ENCODE results near the gene GASK1A.

GASK1A gene

DNA sequence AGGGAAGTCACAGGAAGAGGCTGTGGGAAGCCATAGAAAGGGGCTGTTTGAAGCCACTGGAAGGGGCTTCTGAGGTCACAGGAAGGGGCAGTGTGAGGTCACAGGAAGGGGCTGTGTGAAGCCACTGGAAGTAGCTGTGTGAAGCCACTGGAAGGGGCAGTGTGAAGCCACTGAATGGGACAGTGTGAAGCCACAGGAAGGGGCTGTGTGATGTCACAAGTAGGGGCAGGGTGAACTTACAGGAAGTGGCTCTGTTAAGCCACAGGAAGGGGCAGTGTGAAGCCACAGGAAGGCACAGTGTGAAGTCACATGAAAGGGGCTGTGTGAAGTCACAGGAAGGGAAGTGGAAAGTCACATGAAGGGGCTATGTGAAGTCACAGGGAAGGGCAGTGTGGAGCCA lies 33.1 kb downstream of the GASK1A start:
- Mint-ChIP-seq H3K27ac (no peak overlapping the region), H3K36me3 (ENCODE audit: low read depth) (no peaks in the 10 kb centered on the region), H3K4me1 (ENCODE audit: low read depth) (no peaks in the 10 kb centered on the region), H3K4me3 (no peak overlapping the region), H3K9me3 (no peaks in the 10 kb centered on the region), H3K27me3 (ENCODE audit: low read depth) (peaks cover 2% of the 10 kb centered on the region)
- DNase-seq (ENCODE audit: low spot score) = no peak

DNA sequence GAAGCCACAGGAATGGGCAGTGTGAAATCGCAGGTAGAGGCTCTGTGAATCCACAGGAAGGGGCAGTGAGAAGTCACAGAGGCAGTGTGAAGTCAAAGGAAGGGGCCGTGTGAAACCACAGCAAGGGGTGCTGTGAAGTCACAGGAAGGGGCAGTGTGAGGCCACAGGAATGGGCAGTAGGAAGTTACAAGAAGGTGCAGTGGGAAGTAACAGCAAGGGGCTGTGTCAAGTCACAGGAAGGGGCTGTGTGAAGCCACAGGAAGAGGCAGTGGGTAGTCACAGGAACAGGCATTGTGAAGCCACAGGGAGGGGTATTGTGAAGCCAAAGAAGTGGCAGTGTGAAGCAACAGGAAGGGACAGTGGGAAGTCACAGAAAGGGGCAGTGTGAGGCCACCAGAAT lies 34.1 kb downstream of the GASK1A start:
- H3K4me1 Mint-ChIP-seq (ENCODE audit: low read depth) = no peaks in the 10 kb centered on the region
- no peaks in the 10 kb centered on the region for H3K27me3 Mint-ChIP-seq (ENCODE audit: low read depth)
- H3K4me3 Mint-ChIP-seq = no peak overlapping the region
- H3K36me3 Mint-ChIP-seq (ENCODE audit: low read depth) = no peaks in the 10 kb centered on the region
- no peak overlapping the region for H3K27ac Mint-ChIP-seq
- DNase-seq (ENCODE audit: low spot score) = no peak
- no peaks in the 10 kb centered on the region for H3K9me3 Mint-ChIP-seq

GRCh38 chr3:43013743-43014155 lies 34.6 kb downstream of the GASK1A start:
- H3K27ac Mint-ChIP-seq = no peak overlapping the region
- H3K36me3 Mint-ChIP-seq (ENCODE audit: low read depth) = no peaks in the 10 kb centered on the region
- H3K27me3 Mint-ChIP-seq (ENCODE audit: low read depth) = no peaks in the 10 kb centered on the region
- no peaks in the 10 kb centered on the region for H3K4me1 Mint-ChIP-seq (ENCODE audit: low read depth)
- H3K4me3 Mint-ChIP-seq = no peak overlapping the region
- H3K9me3 Mint-ChIP-seq = peaks cover 1% of the 10 kb centered on the region
- no peak for DNase-seq (ENCODE audit: low spot score)

- Mint-ChIP-seq H3K9me3 (peaks cover 6% of the 10 kb centered on the region), H3K4me1 (ENCODE audit: low read depth) (no peaks in the 10 kb centered on the region), H3K27ac (no peak overlapping the region), H3K27me3 (ENCODE audit: low read depth) (no peaks in the 10 kb centered on the region), H3K4me3 (no peak overlapping the region), H3K36me3 (ENCODE audit: low read depth) (no peaks in the 10 kb centered on the region)
- no peak for DNase-seq (ENCODE audit: low spot score)
These were observed 35.1 kb downstream of the GASK1A start for GRCh38 chr3:43014241-43014640.

GRCh38 chr3:43014956-43015355 lies 35.8 kb downstream of the GASK1A start:
- no peak for DNase-seq (ENCODE audit: low spot score)
- no peaks in the 10 kb centered on the region for H3K27me3 Mint-ChIP-seq (ENCODE audit: low read depth)
- no peaks in the 10 kb centered on the region for H3K36me3 Mint-ChIP-seq (ENCODE audit: low read depth)
- no peaks in the 10 kb centered on the region for H3K4me1 Mint-ChIP-seq (ENCODE audit: low read depth)
- no peak overlapping the region for H3K4me3 Mint-ChIP-seq
- H3K27ac Mint-ChIP-seq = no peak overlapping the region
- peaks cover 6% of the 10 kb centered on the region for H3K9me3 Mint-ChIP-seq

GRCh38 chr3:43015572-43015971 lies 36.5 kb downstream of the GASK1A start:
- Mint-ChIP-seq H3K27me3 (ENCODE audit: low read depth) (no peaks in the 10 kb centered on the region), H3K36me3 (ENCODE audit: low read depth) (no peaks in the 10 kb centered on the region), H3K27ac (no peak overlapping the region), H3K9me3 (peaks cover 6% of the 10 kb centered on the region), H3K4me3 (no peak overlapping the region), H3K4me1 (ENCODE audit: low read depth) (no peaks in the 10 kb centered on the region)
- DNase-seq (ENCODE audit: low spot score) = no peak

- Mint-ChIP-seq H3K4me1 (ENCODE audit: low read depth) (peaks cover 2% of the 10 kb centered on the region), H3K27me3 (ENCODE audit: low read depth) (no peaks in the 10 kb centered on the region), H3K4me3 (no peak overlapping the region), H3K27ac (no peak overlapping the region), H3K9me3 (peaks cover 6% of the 10 kb centered on the region), H3K36me3 (ENCODE audit: low read depth) (no peaks in the 10 kb centered on the region)
- no peak for DNase-seq (ENCODE audit: low spot score)
These were observed 37.1 kb downstream of the GASK1A start for GRCh38 chr3:43015991-43016865.

DNA sequence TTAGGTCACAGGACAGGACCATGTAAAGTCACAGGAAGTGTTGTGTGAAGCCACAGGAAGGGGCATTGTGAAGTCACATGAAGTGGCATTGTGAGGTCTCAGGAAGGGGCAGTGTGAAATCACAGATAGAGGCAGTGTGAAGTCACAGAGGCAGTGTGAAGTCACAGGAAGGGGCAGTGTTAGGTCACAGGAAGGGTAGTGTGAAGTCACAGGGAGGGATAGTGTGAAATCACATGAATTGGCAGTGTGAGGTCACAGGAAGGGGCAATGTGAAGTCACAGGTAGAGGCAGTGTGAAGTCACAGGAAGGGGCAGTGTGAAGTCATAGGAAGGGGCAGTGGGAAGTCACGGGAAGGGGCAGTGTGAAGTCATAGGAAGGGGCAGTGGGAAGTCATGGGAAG lies 37.9 kb downstream of the GASK1A start:
- H3K27me3 Mint-ChIP-seq (ENCODE audit: low read depth) = no peaks in the 10 kb centered on the region
- H3K4me3 Mint-ChIP-seq = no peak overlapping the region
- H3K36me3 Mint-ChIP-seq (ENCODE audit: low read depth) = no peaks in the 10 kb centered on the region
- H3K9me3 Mint-ChIP-seq = peaks cover 6% of the 10 kb centered on the region
- no peak overlapping the region for H3K27ac Mint-ChIP-seq
- peaks cover 5% of the 10 kb centered on the region for H3K4me1 Mint-ChIP-seq (ENCODE audit: low read depth)
- DNase-seq (ENCODE audit: low spot score) = no peak

DNA sequence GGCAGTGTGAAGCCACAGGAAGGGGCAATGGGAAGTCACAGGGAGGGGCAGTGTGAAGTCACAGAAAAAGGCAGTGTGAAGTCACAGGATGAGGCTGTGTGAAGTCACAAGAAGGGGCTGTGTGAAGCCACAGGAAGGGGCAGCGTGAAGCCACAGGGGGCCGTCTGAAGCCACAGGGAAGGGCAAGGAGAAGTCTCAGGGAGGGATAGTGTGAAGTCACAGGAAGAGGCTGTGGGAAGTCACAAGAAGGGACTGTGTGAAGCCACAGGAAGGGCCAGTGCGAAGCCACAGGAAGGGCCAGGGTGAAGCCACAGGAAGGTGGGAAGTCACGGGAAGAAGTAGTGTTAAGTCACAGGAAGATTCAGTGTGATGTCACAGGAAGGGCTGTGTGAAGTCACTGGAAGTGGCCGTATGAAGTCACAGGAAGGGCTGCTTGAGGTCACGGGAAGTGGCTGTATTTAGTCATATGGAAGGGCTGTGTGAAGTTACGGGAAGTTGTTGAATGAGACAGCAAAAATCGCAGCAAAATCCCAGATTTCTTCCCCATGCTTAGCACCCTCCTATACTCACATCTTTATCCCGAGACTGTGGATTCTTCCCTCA lies 38.6 kb downstream of the GASK1A start:
- H3K4me3 Mint-ChIP-seq = no peak overlapping the region
- H3K27me3 Mint-ChIP-seq (ENCODE audit: low read depth) = no peaks in the 10 kb centered on the region
- peaks cover 9% of the 10 kb centered on the region for H3K9me3 Mint-ChIP-seq
- no peak overlapping the region for H3K27ac Mint-ChIP-seq
- peaks cover 8% of the 10 kb centered on the region for H3K4me1 Mint-ChIP-seq (ENCODE audit: low read depth)
- no peak for DNase-seq (ENCODE audit: low spot score)
- H3K36me3 Mint-ChIP-seq (ENCODE audit: low read depth) = no peaks in the 10 kb centered on the region

- Mint-ChIP-seq H3K9me3 (peaks cover 11% of the 10 kb centered on the region), H3K27ac (no peak overlapping the region), H3K4me3 (no peak overlapping the region), H3K36me3 (ENCODE audit: low read depth) (no peaks in the 10 kb centered on the region), H3K27me3 (ENCODE audit: low read depth) (no peaks in the 10 kb centered on the region), H3K4me1 (ENCODE audit: low read depth) (peaks cover 13% of the 10 kb centered on the region)
- no peak for DNase-seq (ENCODE audit: low spot score)
These were observed 39.1 kb downstream of the GASK1A start for GRCh38 chr3:43018246-43018645.

- no peak overlapping the region for H3K27ac Mint-ChIP-seq
- no peak overlapping the region for H3K4me3 Mint-ChIP-seq
- H3K36me3 Mint-ChIP-seq (ENCODE audit: low read depth) = no peaks in the 10 kb centered on the region
- H3K9me3 Mint-ChIP-seq = peaks cover 11% of the 10 kb centered on the region
- peaks cover 23% of the 10 kb centered on the region for H3K4me1 Mint-ChIP-seq (ENCODE audit: low read depth)
- no peaks in the 10 kb centered on the region for H3K27me3 Mint-ChIP-seq (ENCODE audit: low read depth)
- no peak for DNase-seq (ENCODE audit: low spot score)
These were observed 40.1 kb downstream of the GASK1A start for GRCh38 chr3:43019006-43019809.

GRCh38 chr3:43019826-43020225 lies 40.7 kb downstream of the GASK1A start:
- H3K9me3 Mint-ChIP-seq = peaks cover 11% of the 10 kb centered on the region
- no peak overlapping the region for H3K27ac Mint-ChIP-seq
- H3K27me3 Mint-ChIP-seq (ENCODE audit: low read depth) = no peaks in the 10 kb centered on the region
- H3K36me3 Mint-ChIP-seq (ENCODE audit: low read depth) = no peaks in the 10 kb centered on the region
- no peak overlapping the region for H3K4me3 Mint-ChIP-seq
- no peak for DNase-seq (ENCODE audit: low spot score)
- peaks cover 28% of the 10 kb centered on the region for H3K4me1 Mint-ChIP-seq (ENCODE audit: low read depth)

- no peak overlapping the region for H3K27ac Mint-ChIP-seq
- no peaks in the 10 kb centered on the region for H3K36me3 Mint-ChIP-seq (ENCODE audit: low read depth)
- no peak overlapping the region for H3K4me3 Mint-ChIP-seq
- no peak for DNase-seq (ENCODE audit: low spot score)
- H3K4me1 Mint-ChIP-seq (ENCODE audit: low read depth) = peaks cover 28% of the 10 kb centered on the region
- peaks cover 11% of the 10 kb centered on the region for H3K9me3 Mint-ChIP-seq
- H3K27me3 Mint-ChIP-seq (ENCODE audit: low read depth) = peaks cover 7% of the 10 kb centered on the region
These were observed 42.1 kb downstream of the GASK1A start for GRCh38 chr3:43021186-43021585.

DNA sequence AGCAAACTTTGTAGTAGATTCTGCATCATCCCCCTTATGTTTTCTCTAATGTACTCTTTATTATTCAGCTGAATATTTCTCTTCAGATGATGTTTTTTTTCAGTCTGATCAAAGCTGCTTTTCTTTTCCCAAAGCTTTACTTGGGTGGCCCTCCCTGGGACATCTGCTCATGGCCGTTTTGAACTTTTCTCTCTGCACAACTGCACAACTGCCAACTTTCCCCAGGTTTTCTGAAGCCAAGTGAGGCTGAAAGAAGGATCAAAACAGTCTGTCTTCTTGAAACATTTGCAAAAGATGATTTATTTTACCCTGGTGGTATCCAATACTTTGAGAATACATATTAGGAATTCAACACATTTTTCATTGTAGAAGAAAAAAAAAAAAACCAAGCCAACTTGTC lies 43.0 kb downstream of the GASK1A start:
- peaks cover 28% of the 10 kb centered on the region for H3K4me1 Mint-ChIP-seq (ENCODE audit: low read depth)
- peaks cover 12% of the 10 kb centered on the region for H3K27me3 Mint-ChIP-seq (ENCODE audit: low read depth)
- H3K9me3 Mint-ChIP-seq = peaks cover 11% of the 10 kb centered on the region
- H3K36me3 Mint-ChIP-seq (ENCODE audit: low read depth) = no peaks in the 10 kb centered on the region
- DNase-seq (ENCODE audit: low spot score) = no peak
- no peak overlapping the region for H3K27ac Mint-ChIP-seq
- no peak overlapping the region for H3K4me3 Mint-ChIP-seq

Measured in T-helper 2 cell treated with Interferon-gamma antibody and Interleukin-4, amounts not matched to agents 5 μg/mL and 100 μg/mL, for 36 hours (primary cell).